GM12878 (cell line): ENCODE data around the gene JDP2. TPM values are rescaled to one million over a fixed set of nuclear protein-coding genes. Genes with fewer than 3 reads are reported as not detected.

Source experiments
- ATAC-seq: fragments of 200-7000 bp; cut with Tn5 transposase; 3 replicates; pipeline ENCODE4 v1.9.1; 2020; ENCODE audit warnings: mild to moderate bottlenecking, moderate library complexity
- BruUV-seq: library from RNA; stranded (reverse); fragments of 400-500 nt; replicated peaks from 2 replicates; lab custom pipeline; 2021; lab: Mats Ljungman, UMichigan
- CTCF ChIA-PET: fragments of 300-600 bp; sonication (Branson Sonifier 250); formaldehyde crosslinking; extraction: SDS; loops from one replicate; lab custom pipeline; 2021; ENCODE audit warnings: inconsistent platforms; lab: Yijun Ruan, JAX
- POLR2A ChIA-PET: fragments of 350-600 bp; formaldehyde crosslinking; extraction: SDS; loops from one replicate; lab custom pipeline; 2021; ENCODE audit warnings: inconsistent platforms; lab: Charles Lee
- RAD21 ChIA-PET: fragments of 300-600 bp; sonication (Branson Sonifier 250); formaldehyde crosslinking; loops from one replicate; lab custom pipeline; 2023; ENCODE audit warnings: antibody characterized with exemption; ENCODE audit not compliant: unreplicated experiment; lab: Charles Lee
- SMC1A ChIA-PET: fragments of 300-600 bp; sonication (Branson Sonifier 250); formaldehyde crosslinking; loops from one replicate; lab custom pipeline; 2023; ENCODE audit not compliant: unreplicated experiment, uncharacterized antibody; lab: Charles Lee
- DNase-seq: peaks from one replicate; pipeline ENCODE4 v3.0.0-alpha.2; 2011; ENCODE audit warnings: low read depth, low spot score
- FAIRE-seq: peaks from 3 replicates; lab custom pipeline; 2011; peaks lifted over from hg19 to GRCh38; lab: Jason Lieb, UNC
- H2AFZ ChIP-seq: 2 replicates; pipeline ENCODE4 v1.6.0; 2011; ENCODE audit warnings: low read depth, low read length, control low read depth; ENCODE audit not compliant: control insufficient read depth
- H3K27ac ChIP-seq: 2 replicates; pipeline ENCODE4 v1.5.1; 2011; ENCODE audit warnings: control low read depth; ENCODE audit not compliant: control insufficient read depth, insufficient read depth
- H3K27me3 ChIP-seq, 2 experiments: replicated peaks in 1 of 2; 2 replicates each; pipeline versions ENCODE4 v1.6.0 to v1.6.1; 2011; ENCODE audit warnings: low read length in 1 of 2; ENCODE audit not compliant: control insufficient read depth in 2 of 2, insufficient read depth in 2 of 2
- H3K36me3 ChIP-seq, 2 experiments: 2 replicates each; pipeline ENCODE4 v1.5.1; 2011; ENCODE audit warnings: low read length in 1 of 2; ENCODE audit not compliant: control insufficient read depth in 2 of 2, insufficient read depth in 2 of 2
- H3K4me1 ChIP-seq: 2 replicates; pipeline ENCODE4 v1.6.1; 2011; ENCODE audit warnings: mild to moderate bottlenecking, low read length, moderate library complexity, mixed read lengths; ENCODE audit not compliant: control insufficient read depth, insufficient read depth
- H3K4me2 ChIP-seq: 2 replicates; pipeline ENCODE4 v1.6.0; 2011; ENCODE audit warnings: control low read depth; ENCODE audit not compliant: control insufficient read depth, insufficient read depth
- H3K4me3 ChIP-seq: fragments of 200-600 bp; sonication (generic); 2 replicates; pipeline ENCODE4 v1.5.1; 2016
- H3K79me2 ChIP-seq: 2 replicates; pipeline ENCODE4 v1.6.0; 2011; ENCODE audit warnings: low read length; ENCODE audit not compliant: control insufficient read depth, insufficient read depth
- H3K9ac ChIP-seq: 2 replicates; pipeline ENCODE4 v1.8.0; 2011; ENCODE audit warnings: low read length, control low read depth, mixed read lengths; ENCODE audit not compliant: control insufficient read depth, insufficient read depth
- H3K9me3 ChIP-seq: replicated peaks from 3 replicates; pipeline ENCODE4 v1.5.1; 2011; ENCODE audit warnings: mild to moderate bottlenecking, low read length; ENCODE audit not compliant: control insufficient read depth, insufficient read depth
- H4K20me1 ChIP-seq: 2 replicates; pipeline ENCODE4 v1.6.0; 2011; ENCODE audit not compliant: control insufficient read depth, insufficient read depth
- CREB1 ChIP-seq: IDR thresholded peaks from 2 replicates; pipeline ENCODE4 v1.6.1; 2012; ENCODE audit warnings: low read depth, mild to moderate bottlenecking, inconsistent platforms
- HDAC6 ChIP-seq: fragments of 200-600 bp; sonication (generic); IDR thresholded peaks from one replicate; pipeline ENCODE4 v1.8.0; 2017; ENCODE audit warnings: antibody characterized with exemption; ENCODE audit not compliant: unreplicated experiment
- MTA2 ChIP-seq: fragments of 450-650 bp; IDR thresholded peaks from 2 replicates; pipeline ENCODE4 v1.6.1; 2016; ENCODE audit warnings: low read depth, mild to moderate bottlenecking, moderate library complexity
- SMARCA5 ChIP-seq: fragments of 450-650 bp; IDR thresholded peaks from 2 replicates; pipeline ENCODE4 v1.6.1; 2017; ENCODE audit warnings: mild to moderate bottlenecking
- ZNF207 ChIP-seq: fragments of 450-650 bp; IDR thresholded peaks from 2 replicates; pipeline ENCODE4 v1.6.1; 2014; ENCODE audit warnings: antibody characterized with exemption, mild to moderate bottlenecking, borderline replicate concordance
- WGBS: methylation state at CpG from one replicate; pipeline ENCODE4 v1.1.6; 2016; ENCODE audit warnings: low lambda C conversion rate; ENCODE audit not compliant: insufficient replicate concordance, insufficient coverage; ENCODE audit errors: missing lambda C conversion rate; 5-methylcytosine and 5-hydroxymethylcytosine counted together
- in situ Hi-C: fragments of 300-500 bp; cut with MboI; formaldehyde crosslinking; loops from 9 replicates; pipeline ENCODE4 v1.14.3; 2018; ENCODE audit warnings: mixed read lengths
- intact Hi-C: fragments of 100-400 bp; cut with micrococcal nuclease; formaldehyde crosslinking; loops from one replicate; pipeline ENCODE4 v1.14.2; 2022; ENCODE audit not compliant: unreplicated experiment
- polyA plus RNA-seq, 11 experiments: library from polyadenylated mRNA; depleted of rRNA in 4 of 11; unstranded in 6 of 11; stranded (reverse) in 5 of 11; fragments of >200 nt; fragmentation: Nextera tagmentation in 4 of 11; fragmentation: Illumina TruSeq in 1 of 11; extraction: Ambion mirVana in 4 of 11; extraction: Trizol in 1 of 11; gene quantifications; 1 replicate in 1 of 11; 2 replicates in 10 of 11; pipeline versions ENCODE4 v1.2.1 to v1.2.3, GENCODE V29; 2011 to 2016; ENCODE audit warnings: inconsistent platforms in 2 of 11, missing spikeins in 2 of 11, low read depth in 1 of 11
- total RNA-seq, 4 experiments: library from RNA; depleted of rRNA in 3 of 4; stranded (reverse); fragments of >200 nt in 3 of 4; fragmentation: Illumina TruSeq in 1 of 4; extraction: Trizol in 1 of 4; gene quantifications; 2 replicates each; pipeline versions ENCODE4 v1.2.1 to v1.2.3, GENCODE V29; 2013 to 2021
- TF ChIP-seq, protein P1 (sequence below): fragments of 150-350 bp; IDR thresholded peaks from 2 replicates; pipeline ENCODE4 v1.6.1; 2014; ENCODE audit warnings: mild to moderate bottlenecking, low read depth, low read length
- TF ChIP-seq, protein P2 (sequence below): fragments of 450-650 bp; IDR thresholded peaks from 2 replicates; pipeline ENCODE4 v1.6.1; 2018; ENCODE audit warnings: borderline replicate concordance, mild to moderate bottlenecking; ENCODE audit not compliant: partially characterized antibody
- TF ChIP-seq, protein P3 (sequence below): fragments of 450-650 bp; IDR thresholded peaks from 2 replicates; pipeline ENCODE4 v1.6.1; 2017; ENCODE audit warnings: low read depth, mild to moderate bottlenecking, moderate library complexity
- TF ChIP-seq, protein P4 (sequence below): fragments of 450-650 bp; IDR thresholded peaks from 2 replicates; pipeline ENCODE4 v1.6.1; 2016; ENCODE audit warnings: mild to moderate bottlenecking

JDP2 gene
- total and polyA plus RNA-seq, 10 of the 15 experiments (the other 5 are each of a cell fraction or from before 2014, with no cell fraction given) = 0.71 to 21.3 (median 11.2) TPM

DNA sequence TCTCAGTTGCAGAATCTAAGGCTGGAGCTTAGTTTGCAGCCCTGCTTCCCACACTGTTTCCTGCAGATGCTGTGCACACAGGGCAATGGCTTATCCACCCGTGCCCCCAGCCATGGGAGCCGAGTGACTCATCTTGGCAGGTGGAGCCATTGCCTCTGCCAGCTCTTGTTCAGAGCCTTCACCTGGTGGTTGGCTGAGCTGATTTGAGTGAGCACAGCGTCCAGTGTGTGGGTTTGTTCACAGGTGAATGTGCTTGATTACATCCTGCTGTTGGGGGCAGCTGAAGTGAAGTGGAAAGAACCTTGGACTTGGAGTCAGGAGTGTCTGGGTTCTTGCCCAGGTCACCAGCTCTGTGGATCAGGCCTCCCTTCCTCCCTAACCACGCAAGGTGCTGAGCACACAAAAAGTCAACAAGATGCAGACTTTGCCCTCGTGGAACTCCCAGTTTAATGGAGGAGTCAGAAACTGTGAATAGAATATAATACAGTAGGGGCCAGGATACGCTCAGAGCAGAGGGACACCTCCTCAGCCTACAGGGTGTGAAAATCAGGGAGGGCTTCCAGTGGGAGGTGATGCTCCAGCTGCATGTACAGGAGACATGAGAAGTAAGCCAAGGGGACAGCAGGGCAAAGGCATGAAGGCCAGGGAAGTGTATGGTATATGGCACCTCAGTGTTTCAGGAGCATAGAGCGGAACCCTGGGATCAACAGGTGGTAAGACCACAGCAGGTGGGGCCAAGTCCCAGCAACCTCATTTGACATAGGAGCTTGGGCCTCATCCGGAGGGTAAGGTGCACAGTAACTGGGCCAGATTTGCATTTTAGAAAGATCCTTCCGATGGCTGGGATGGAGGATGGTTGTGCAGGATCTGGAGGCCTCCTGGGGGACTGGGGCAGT lies 22.8 kb downstream of the JDP2 start:
- ATAC-seq = no peak
- Histone ChIP-seq H2AFZ (no peak overlapping the region), H4K20me1 (no peaks in the 10 kb centered on the region), H3K4me2 (no peak overlapping the region), H3K9me3 (no peaks in the 10 kb centered on the region), H3K27ac (no peak overlapping the region), H3K9ac (no peak overlapping the region), H3K36me3 (peaks cover 0 to 23% of the 10 kb centered on the region in 2 experiments; a peak in 3 of 4 replicates), H3K4me1 (peaks cover 28% of the 10 kb centered on the region), H3K4me3 (no peak overlapping the region), H3K27me3 (no peaks in the 10 kb centered on the region), H3K79me2 (peaks cover 3% of the 10 kb centered on the region; the same call in 1 of the 2 replicates)
- no peak for TF ChIP-seq ZNF207
- TF ChIP-seq HDAC6 = no peak
- TF ChIP-seq MTA2 = no peak
- no peak for TF ChIP-seq CREB1
- no peak for TF ChIP-seq SMARCA5
- TF ChIP-seq, protein P1, sequence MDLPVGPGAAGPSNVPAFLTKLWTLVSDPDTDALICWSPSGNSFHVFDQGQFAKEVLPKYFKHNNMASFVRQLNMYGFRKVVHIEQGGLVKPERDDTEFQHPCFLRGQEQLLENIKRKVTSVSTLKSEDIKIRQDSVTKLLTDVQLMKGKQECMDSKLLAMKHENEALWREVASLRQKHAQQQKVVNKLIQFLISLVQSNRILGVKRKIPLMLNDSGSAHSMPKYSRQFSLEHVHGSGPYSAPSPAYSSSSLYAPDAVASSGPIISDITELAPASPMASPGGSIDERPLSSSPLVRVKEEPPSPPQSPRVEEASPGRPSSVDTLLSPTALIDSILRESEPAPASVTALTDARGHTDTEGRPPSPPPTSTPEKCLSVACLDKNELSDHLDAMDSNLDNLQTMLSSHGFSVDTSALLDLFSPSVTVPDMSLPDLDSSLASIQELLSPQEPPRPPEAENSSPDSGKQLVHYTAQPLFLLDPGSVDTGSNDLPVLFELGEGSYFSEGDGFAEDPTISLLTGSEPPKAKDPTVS = no peak
- TF ChIP-seq, protein P2, sequence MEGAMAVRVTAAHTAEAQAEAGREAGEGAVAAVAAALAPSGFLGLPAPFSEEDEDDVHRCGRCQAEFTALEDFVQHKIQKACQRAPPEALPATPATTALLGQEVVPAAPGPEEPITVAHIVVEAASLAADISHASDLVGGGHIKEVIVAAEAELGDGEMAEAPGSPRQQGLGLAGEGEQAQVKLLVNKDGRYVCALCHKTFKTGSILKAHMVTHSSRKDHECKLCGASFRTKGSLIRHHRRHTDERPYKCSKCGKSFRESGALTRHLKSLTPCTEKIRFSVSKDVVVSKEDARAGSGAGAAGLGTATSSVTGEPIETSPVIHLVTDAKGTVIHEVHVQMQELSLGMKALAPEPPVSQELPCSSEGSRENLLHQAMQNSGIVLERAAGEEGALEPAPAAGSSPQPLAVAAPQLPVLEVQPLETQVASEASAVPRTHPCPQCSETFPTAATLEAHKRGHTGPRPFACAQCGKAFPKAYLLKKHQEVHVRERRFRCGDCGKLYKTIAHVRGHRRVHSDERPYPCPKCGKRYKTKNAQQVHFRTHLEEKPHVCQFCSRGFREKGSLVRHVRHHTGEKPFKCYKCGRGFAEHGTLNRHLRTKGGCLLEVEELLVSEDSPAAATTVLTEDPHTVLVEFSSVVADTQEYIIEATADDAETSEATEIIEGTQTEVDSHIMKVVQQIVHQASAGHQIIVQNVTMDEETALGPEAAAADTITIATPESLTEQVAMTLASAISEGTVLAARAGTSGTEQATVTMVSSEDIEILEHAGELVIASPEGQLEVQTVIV = no peak
- TF ChIP-seq, protein P3, sequence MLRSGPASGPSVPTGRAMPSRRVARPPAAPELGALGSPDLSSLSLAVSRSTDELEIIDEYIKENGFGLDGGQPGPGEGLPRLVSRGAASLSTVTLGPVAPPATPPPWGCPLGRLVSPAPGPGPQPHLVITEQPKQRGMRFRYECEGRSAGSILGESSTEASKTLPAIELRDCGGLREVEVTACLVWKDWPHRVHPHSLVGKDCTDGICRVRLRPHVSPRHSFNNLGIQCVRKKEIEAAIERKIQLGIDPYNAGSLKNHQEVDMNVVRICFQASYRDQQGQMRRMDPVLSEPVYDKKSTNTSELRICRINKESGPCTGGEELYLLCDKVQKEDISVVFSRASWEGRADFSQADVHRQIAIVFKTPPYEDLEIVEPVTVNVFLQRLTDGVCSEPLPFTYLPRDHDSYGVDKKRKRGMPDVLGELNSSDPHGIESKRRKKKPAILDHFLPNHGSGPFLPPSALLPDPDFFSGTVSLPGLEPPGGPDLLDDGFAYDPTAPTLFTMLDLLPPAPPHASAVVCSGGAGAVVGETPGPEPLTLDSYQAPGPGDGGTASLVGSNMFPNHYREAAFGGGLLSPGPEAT = no peak
- TF ChIP-seq, protein P4, sequence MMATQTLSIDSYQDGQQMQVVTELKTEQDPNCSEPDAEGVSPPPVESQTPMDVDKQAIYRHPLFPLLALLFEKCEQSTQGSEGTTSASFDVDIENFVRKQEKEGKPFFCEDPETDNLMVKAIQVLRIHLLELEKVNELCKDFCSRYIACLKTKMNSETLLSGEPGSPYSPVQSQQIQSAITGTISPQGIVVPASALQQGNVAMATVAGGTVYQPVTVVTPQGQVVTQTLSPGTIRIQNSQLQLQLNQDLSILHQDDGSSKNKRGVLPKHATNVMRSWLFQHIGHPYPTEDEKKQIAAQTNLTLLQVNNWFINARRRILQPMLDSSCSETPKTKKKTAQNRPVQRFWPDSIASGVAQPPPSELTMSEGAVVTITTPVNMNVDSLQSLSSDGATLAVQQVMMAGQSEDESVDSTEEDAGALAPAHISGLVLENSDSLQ = no peak
- ChIA-PET CTCF (interaction anchor here (0.6 to 2.3 kb wide), 7 partner anchors 10 to 144 kb away, joined by 3 to 7 read pairs (median 3); no protein-coding TSS in a partner anchor), POLR2A (interaction anchor here (0.5 kb wide), 1 partner anchor 612 kb away, joined by 4 read pairs; no protein-coding TSS in a partner anchor), RAD21 (interaction anchor here (0.6 kb wide), 1 partner anchor 511 kb away, joined by 3 read pairs; no protein-coding TSS in a partner anchor), SMC1A (interaction anchor here (0.8 to 2.0 kb wide), 9 partner anchors 10 to 145 kb away, joined by 3 to 6 read pairs (median 4); no protein-coding TSS in a partner anchor)
- intact Hi-C loops (loop anchor here (10.0 kb wide), 1 partner anchor 316 kb away; no protein-coding TSS in a partner anchor), in situ Hi-C loops (loop anchor here (10.0 kb wide), 1 partner anchor 146 kb away; no protein-coding TSS in a partner anchor)
- no TSS peak for BruUV-seq
- no peak for DNase-seq
- FAIRE-seq = no peak
- 78% methylated on average over 9 of the region's 9 CpGs for WGBS
